ENCODE results near the gene TBXT. TPM values are rescaled to one million over a fixed set of nuclear protein-coding genes. Genes with fewer than 3 reads are reported as not detected.

Gene TBXT
- polyA plus RNA-seq, 1 donor from 2014 or later, result not detected

GRCh38 chr6:166151798-166152197 lies 15.9 kb downstream of the TBXT start:
- no peak overlapping the region for H3K4me2 ChIP-seq (ENCODE audit: low read length)
- no peaks in the 10 kb centered on the region for H3K9me2 ChIP-seq (ENCODE audit: insufficient read depth, low read length)
- H3K9me3 ChIP-seq (ENCODE audit: low read length), result no peaks in the 10 kb centered on the region
- H3K9ac ChIP-seq (ENCODE audit: low read length), result no peak overlapping the region
- no peak overlapping the region for H3K4me3 ChIP-seq (ENCODE audit: low read length)
- no peak for TF ChIP-seq POLR2AphosphoS5 (IDR thresholded peaks at IDR 0.05)
- TF ChIP-seq TAF1 (IDR thresholded peaks at IDR 0.05; ENCODE audit: low read depth), result no peak
- TF ChIP-seq SMC3 (conservative IDR thresholded peaks at IDR 0.05; ENCODE audit: poor library complexity), result no peak
- no peak for TF ChIP-seq CTCF (IDR thresholded peaks at IDR 0.05; ENCODE audit: poor library complexity, severe bottlenecking)
- no peak for TF ChIP-seq REST (IDR thresholded peaks at IDR 0.05; ENCODE audit: borderline replicate concordance)
- TF ChIP-seq RAD21 (conservative IDR thresholded peaks at IDR 0.05), result no peak
- no peak for TF ChIP-seq MXI1 (conservative IDR thresholded peaks at IDR 0.05; ENCODE audit: poor library complexity, severe bottlenecking)
- no peak for TF ChIP-seq EZH2 (IDR thresholded peaks at IDR 0.05; ENCODE audit: borderline replicate concordance, insufficient read depth, low read length, poor library complexity, severe bottlenecking)
- TF ChIP-seq EP300 (conservative IDR thresholded peaks at IDR 0.05; ENCODE audit: poor library complexity, severe bottlenecking), result no peak
- no peaks in the 10 kb centered on the region for H3K27me3 ChIP-seq (ENCODE audit: insufficient read depth, low read depth, low read length)
- H3K36me3 ChIP-seq (ENCODE audit: insufficient read depth, low read length), result no peaks in the 10 kb centered on the region
- H3F3A ChIP-seq (ENCODE audit: insufficient read depth, low read length, poor library complexity, severe bottlenecking), result no peaks in the 10 kb centered on the region
- H4K20me1 ChIP-seq (ENCODE audit: insufficient read depth), result no peaks in the 10 kb centered on the region
- no peak overlapping the region for H3K27ac ChIP-seq (ENCODE audit: low read length)
- H2AFZ ChIP-seq (ENCODE audit: low read depth, low read length), result no peak overlapping the region
- no peaks in the 10 kb centered on the region for H3K79me2 ChIP-seq (replicated peaks; ENCODE audit: insufficient read depth, low read length)

DNA sequence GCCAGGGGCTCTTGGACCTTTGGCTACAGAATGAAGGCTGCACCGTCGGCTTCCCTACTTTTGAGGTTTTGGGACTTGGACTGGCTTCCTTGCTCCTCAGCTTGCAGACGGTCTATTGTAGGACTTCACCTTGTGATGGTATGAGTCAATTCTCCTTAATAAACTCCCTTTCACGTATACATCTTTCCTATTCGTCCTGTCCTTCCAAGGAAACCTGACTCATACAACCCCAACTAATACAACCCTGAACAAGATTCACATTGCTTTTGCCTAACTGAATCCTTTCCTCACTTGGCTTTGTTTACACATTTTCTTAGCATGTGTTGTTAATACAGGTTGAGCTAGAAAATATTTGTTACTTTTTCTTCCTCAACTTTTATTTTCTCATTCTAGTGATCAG lies 21.9 kb downstream of the TBXT start:
- no peak for TF ChIP-seq SMC3 (conservative IDR thresholded peaks at IDR 0.05; ENCODE audit: poor library complexity)
- TF ChIP-seq MXI1 (conservative IDR thresholded peaks at IDR 0.05; ENCODE audit: poor library complexity, severe bottlenecking), result no peak
- no peak for TF ChIP-seq EZH2 (IDR thresholded peaks at IDR 0.05; ENCODE audit: borderline replicate concordance, insufficient read depth, low read length, poor library complexity, severe bottlenecking)
- TF ChIP-seq REST (IDR thresholded peaks at IDR 0.05; ENCODE audit: borderline replicate concordance), result no peak
- TF ChIP-seq CTCF (IDR thresholded peaks at IDR 0.05; ENCODE audit: poor library complexity, severe bottlenecking), result no peak
- TF ChIP-seq POLR2AphosphoS5 (IDR thresholded peaks at IDR 0.05), result no peak
- no peak for TF ChIP-seq RAD21 (conservative IDR thresholded peaks at IDR 0.05)
- TF ChIP-seq TAF1 (IDR thresholded peaks at IDR 0.05; ENCODE audit: low read depth), result no peak
- TF ChIP-seq EP300 (conservative IDR thresholded peaks at IDR 0.05; ENCODE audit: poor library complexity, severe bottlenecking), result no peak
- Histone ChIP-seq H3K4me2 (ENCODE audit: low read length) (no peak overlapping the region), H3K79me2 (replicated peaks; ENCODE audit: insufficient read depth, low read length) (no peaks in the 10 kb centered on the region), H4K20me1 (ENCODE audit: insufficient read depth) (no peaks in the 10 kb centered on the region), H3K4me3 (ENCODE audit: low read length) (no peak overlapping the region), H3K9me3 (ENCODE audit: low read length) (no peaks in the 10 kb centered on the region), H3K9ac (ENCODE audit: low read length) (no peak overlapping the region), H3K9me2 (ENCODE audit: insufficient read depth, low read length) (no peaks in the 10 kb centered on the region), H3K27me3 (ENCODE audit: insufficient read depth, low read depth, low read length) (no peaks in the 10 kb centered on the region), H3K36me3 (ENCODE audit: insufficient read depth, low read length) (no peaks in the 10 kb centered on the region), H2AFZ (ENCODE audit: low read depth, low read length) (no peak overlapping the region), H3K27ac (ENCODE audit: low read length) (no peak overlapping the region), H3F3A (ENCODE audit: insufficient read depth, low read length, poor library complexity, severe bottlenecking) (no peaks in the 10 kb centered on the region)

Data from neural cell (in vitro differentiated cells).